H9 (cell line): ENCODE results near the gene PHACTR2. TPM values are rescaled to one million over a fixed set of nuclear protein-coding genes. Genes with fewer than 3 reads are reported as not detected.

Source experiments
- DNase-seq: peaks from one replicate; pipeline ENCODE4 v3.0.0-alpha.2; 2017
- H2AFZ ChIP-seq: one replicate; pipeline ENCODE4 v1.6.1; 2013; ENCODE audit warnings: mild to moderate bottlenecking, low read length, control low read depth, moderate library complexity
- H2AK5ac ChIP-seq: 2 replicates; pipeline ENCODE4 v1.6.1; 2013; ENCODE audit warnings: low read length, control low read depth, mixed read lengths; ENCODE audit not compliant: insufficient read length
- H2BK120ac ChIP-seq: one replicate; pipeline ENCODE4 v1.6.1; 2013; ENCODE audit warnings: low read depth, mild to moderate bottlenecking, low read length, control low read depth, inconsistent platforms; ENCODE audit not compliant: poor library complexity, severe bottlenecking
- H2BK12ac ChIP-seq: 2 replicates; pipeline ENCODE4 v1.6.1; 2013; ENCODE audit warnings: low read length, control low read depth, mixed read lengths, low read depth; ENCODE audit not compliant: insufficient read length
- H2BK15ac ChIP-seq: 2 replicates; pipeline ENCODE4 v1.6.1; 2013; ENCODE audit warnings: low read depth, low read length, control low read depth
- H2BK20ac ChIP-seq: one replicate; pipeline ENCODE4 v1.6.1; 2013; ENCODE audit warnings: low read depth, mild to moderate bottlenecking, low read length, control low read depth, inconsistent platforms; ENCODE audit not compliant: poor library complexity, severe bottlenecking
- H2BK5ac ChIP-seq: 2 replicates; pipeline ENCODE4 v1.6.1; 2013; ENCODE audit warnings: low read length, control low read depth, mixed read lengths; ENCODE audit not compliant: insufficient read length
- H3K14ac ChIP-seq: 2 replicates; pipeline ENCODE4 v1.6.1; 2013; ENCODE audit warnings: low read length, control low read depth; ENCODE audit not compliant: insufficient read depth
- H3K18ac ChIP-seq: 2 replicates; pipeline ENCODE4 v1.6.1; 2013; ENCODE audit warnings: low read depth, mild to moderate bottlenecking, mixed read lengths, low read length, control low read depth; ENCODE audit not compliant: insufficient read length
- H3K23ac ChIP-seq: 2 replicates; pipeline ENCODE4 v1.6.1; 2013; ENCODE audit warnings: low read length, control low read depth, mixed read lengths, low read depth; ENCODE audit not compliant: insufficient read length
- H3K23me2 ChIP-seq: 2 replicates; pipeline ENCODE4 v1.6.1; 2013; ENCODE audit warnings: low read depth, mild to moderate bottlenecking, mixed read lengths, low read length, control low read depth; ENCODE audit not compliant: insufficient read length, poor library complexity, severe bottlenecking
- H3K27ac ChIP-seq: 2 replicates; pipeline ENCODE4 v1.5.1; 2013; ENCODE audit warnings: low read length, control low read depth, mixed read lengths, low read depth; ENCODE audit not compliant: insufficient read length
- H3K27me3 ChIP-seq: 2 replicates; pipeline ENCODE4 v1.6.1; 2013; ENCODE audit warnings: low read length, control low read depth, inconsistent platforms; ENCODE audit not compliant: insufficient read depth
- H3K4ac ChIP-seq: 2 replicates; pipeline ENCODE4 v1.6.1; 2013; ENCODE audit warnings: low read depth, mild to moderate bottlenecking, control low read depth, inconsistent platforms, low read length, moderate library complexity
- H3K4me1 ChIP-seq: 2 replicates; pipeline ENCODE4 v1.6.1; 2013; ENCODE audit warnings: low read length, control low read depth, inconsistent platforms; ENCODE audit not compliant: insufficient read depth
- H3K4me2 ChIP-seq: 2 replicates; pipeline ENCODE4 v1.6.1; 2013; ENCODE audit warnings: low read length, control low read depth, mixed read lengths; ENCODE audit not compliant: insufficient read length, insufficient read depth
- H3K56ac ChIP-seq: 2 replicates; pipeline ENCODE4 v1.6.1; 2013; ENCODE audit warnings: low read depth, mild to moderate bottlenecking, mixed read lengths, low read length, control low read depth; ENCODE audit not compliant: insufficient read length
- H3K79me1 ChIP-seq: 2 replicates; pipeline ENCODE4 v1.6.1; 2013; ENCODE audit warnings: low read depth, mild to moderate bottlenecking, moderate library complexity, low read length, control low read depth, inconsistent platforms; ENCODE audit not compliant: insufficient read depth, poor library complexity, severe bottlenecking
- H3K79me2 ChIP-seq: 2 replicates; pipeline ENCODE4 v1.6.1; 2013; ENCODE audit warnings: low read length, control low read depth, inconsistent platforms; ENCODE audit not compliant: insufficient read depth
- H3K9ac ChIP-seq: 2 replicates; pipeline ENCODE4 v1.6.1; 2013; ENCODE audit warnings: low read length, control low read depth, mixed read lengths; ENCODE audit not compliant: insufficient read length; ENCODE audit errors: extremely low read depth
- H3K9me3 ChIP-seq: one replicate; pipeline ENCODE4 v1.6.1; 2013; ENCODE audit warnings: low read depth, low read length, inconsistent platforms; ENCODE audit not compliant: control insufficient read depth
- H3T11ph ChIP-seq: one replicate; pipeline ENCODE4 v1.6.1; 2013; ENCODE audit warnings: mild to moderate bottlenecking, low read length, control low read depth, inconsistent platforms
- H4K20me1 ChIP-seq: one replicate; pipeline ENCODE4 v1.6.1; 2013; ENCODE audit not compliant: control insufficient read depth, insufficient read length, insufficient read depth
- H4K5ac ChIP-seq: 2 replicates; pipeline ENCODE4 v1.6.1; 2013; ENCODE audit warnings: low read depth, mild to moderate bottlenecking, mixed read lengths, low read length, control low read depth; ENCODE audit not compliant: insufficient read length
- H4K8ac ChIP-seq: replicated peaks from 2 replicates; pipeline ENCODE4 v1.6.1; 2013; ENCODE audit warnings: low read length, control low read depth, mixed read lengths, low read depth; ENCODE audit not compliant: insufficient read length
- H4K91ac ChIP-seq: 2 replicates; pipeline ENCODE4 v1.6.1; 2013; ENCODE audit warnings: low read depth, mild to moderate bottlenecking, moderate library complexity, mixed read lengths, low read length, control low read depth; ENCODE audit not compliant: insufficient read length
- H3K27ac Mint-ChIP-seq, 3 experiments: 2 replicates in 2 of 3; 3 replicates in 1 of 3; pipeline ENCODE4 v1.8.0; 2020 to 2021; ENCODE audit warnings: mixed read lengths in 3 of 3, mild to moderate bottlenecking in 1 of 3, moderate library complexity in 1 of 3
- H3K27me3 Mint-ChIP-seq: 2 replicates; pipeline ENCODE4 v1.8.0; 2021; ENCODE audit warnings: low read depth, mild to moderate bottlenecking, moderate library complexity, mixed read lengths
- H3K36me3 Mint-ChIP-seq, 3 experiments: 2 replicates in 2 of 3; 3 replicates in 1 of 3; pipeline ENCODE4 v1.8.0; 2020 to 2021; ENCODE audit warnings: low read depth in 3 of 3, mixed read lengths in 3 of 3; ENCODE audit not compliant: insufficient read depth in 1 of 3
- H3K4me1 Mint-ChIP-seq, 2 experiments: 2 replicates each; pipeline ENCODE4 v1.8.0; 2020; ENCODE audit warnings: mixed read lengths in 2 of 2
- H3K4me3 Mint-ChIP-seq, 2 experiments: 2 replicates in 1 of 2; 3 replicates in 1 of 2; pipeline ENCODE4 v1.8.0; 2020 to 2021; ENCODE audit warnings: mild to moderate bottlenecking in 2 of 2, mixed read lengths in 2 of 2, moderate library complexity in 1 of 2
- H3K9me3 Mint-ChIP-seq, 2 experiments: 2 replicates in 1 of 2; 3 replicates in 1 of 2; pipeline ENCODE4 v1.8.0; 2020; ENCODE audit warnings: mild to moderate bottlenecking in 2 of 2, mixed read lengths in 2 of 2, moderate library complexity in 1 of 2
- WGBS: extraction: QIAGEN DNeasy Blood & Tissue Kit; methylation state at CpG from one replicate; pipeline ENCODE4 v1.1.7; 2013; ENCODE audit warnings: missing lambda C conversion rate, low lambda C conversion rate, mixed read lengths; ENCODE audit not compliant: insufficient read length; ENCODE audit errors: extremely low coverage; 5-methylcytosine and 5-hydroxymethylcytosine counted together
- total RNA-seq: library from RNA; stranded (reverse); gene quantifications from 2 replicates; pipeline ENCODE4 v1.2.1, GENCODE V29; 2021
- TF ChIP-seq, protein P1 (sequence below): fragments of 200-600 bp; sonication (generic); conservative IDR thresholded peaks from 3 replicates; pipeline ENCODE4 v1.8.0; 2021; ENCODE audit warnings: antibody characterized with exemption, mild to moderate bottlenecking

PHACTR2 gene
- total RNA-seq, 1 experiment from 2014 or later, result 131 TPM

- Histone ChIP-seq H2BK5ac (no peak overlapping the region), H2BK120ac (no peak overlapping the region), H2BK15ac (no peak overlapping the region), H2BK12ac (no peak overlapping the region), H3K4me1 (no peaks in the 10 kb centered on the region), H3K27me3 (no peaks in the 10 kb centered on the region), H2AK5ac (no peak overlapping the region), H3K23me2 (peaks cover 3% of the 10 kb centered on the region), H3K79me1 (no peaks in the 10 kb centered on the region), H3K56ac (no peak overlapping the region), H3K14ac (no peak overlapping the region), H3K9ac (no peak overlapping the region), H3K23ac (no peak overlapping the region), H4K91ac (no peak overlapping the region), H3K79me2 (no peaks in the 10 kb centered on the region), H3K4me2 (no peak overlapping the region), H3K4ac (no peak overlapping the region), H3K9me3 (no peaks in the 10 kb centered on the region), H3K27ac (no peak overlapping the region), H2BK20ac (no peak overlapping the region), H4K8ac (no peak overlapping the region), H3T11ph (no peak overlapping the region), H4K20me1 (no peaks in the 10 kb centered on the region), H3K18ac (no peak overlapping the region), H4K5ac (no peak overlapping the region), H2AFZ (no peak overlapping the region)
- no CpG with 5 or more reads among the region's 3 CpGs for WGBS
- TF ChIP-seq, protein P1, sequence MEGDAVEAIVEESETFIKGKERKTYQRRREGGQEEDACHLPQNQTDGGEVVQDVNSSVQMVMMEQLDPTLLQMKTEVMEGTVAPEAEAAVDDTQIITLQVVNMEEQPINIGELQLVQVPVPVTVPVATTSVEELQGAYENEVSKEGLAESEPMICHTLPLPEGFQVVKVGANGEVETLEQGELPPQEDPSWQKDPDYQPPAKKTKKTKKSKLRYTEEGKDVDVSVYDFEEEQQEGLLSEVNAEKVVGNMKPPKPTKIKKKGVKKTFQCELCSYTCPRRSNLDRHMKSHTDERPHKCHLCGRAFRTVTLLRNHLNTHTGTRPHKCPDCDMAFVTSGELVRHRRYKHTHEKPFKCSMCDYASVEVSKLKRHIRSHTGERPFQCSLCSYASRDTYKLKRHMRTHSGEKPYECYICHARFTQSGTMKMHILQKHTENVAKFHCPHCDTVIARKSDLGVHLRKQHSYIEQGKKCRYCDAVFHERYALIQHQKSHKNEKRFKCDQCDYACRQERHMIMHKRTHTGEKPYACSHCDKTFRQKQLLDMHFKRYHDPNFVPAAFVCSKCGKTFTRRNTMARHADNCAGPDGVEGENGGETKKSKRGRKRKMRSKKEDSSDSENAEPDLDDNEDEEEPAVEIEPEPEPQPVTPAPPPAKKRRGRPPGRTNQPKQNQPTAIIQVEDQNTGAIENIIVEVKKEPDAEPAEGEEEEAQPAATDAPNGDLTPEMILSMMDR, result no peak
- H3K27me3 Mint-ChIP-seq, result no peaks in the 10 kb centered on the region; the same call in none of the 2 replicates
- no peak overlapping the region for H3K27ac Mint-ChIP-seq
- peaks cover 15 to 27% of the 10 kb centered on the region in 2 experiments for H3K9me3 Mint-ChIP-seq
- H3K4me1 Mint-ChIP-seq, result no peaks in the 10 kb centered on the region
- no peak for DNase-seq
- no peak overlapping the region for H3K4me3 Mint-ChIP-seq
- H3K36me3 Mint-ChIP-seq, result peaks cover 3 to 12% (median 8%) of the 10 kb centered on the region in 3 experiments; a peak in 6 of 7 replicates
Observed at GRCh38 chr6:143878272-143878760, 200.6 kb downstream of the PHACTR2 start.
